Measurements from ENCODE around the gene ISYNA1.

The ISYNA1 gene

DNA sequence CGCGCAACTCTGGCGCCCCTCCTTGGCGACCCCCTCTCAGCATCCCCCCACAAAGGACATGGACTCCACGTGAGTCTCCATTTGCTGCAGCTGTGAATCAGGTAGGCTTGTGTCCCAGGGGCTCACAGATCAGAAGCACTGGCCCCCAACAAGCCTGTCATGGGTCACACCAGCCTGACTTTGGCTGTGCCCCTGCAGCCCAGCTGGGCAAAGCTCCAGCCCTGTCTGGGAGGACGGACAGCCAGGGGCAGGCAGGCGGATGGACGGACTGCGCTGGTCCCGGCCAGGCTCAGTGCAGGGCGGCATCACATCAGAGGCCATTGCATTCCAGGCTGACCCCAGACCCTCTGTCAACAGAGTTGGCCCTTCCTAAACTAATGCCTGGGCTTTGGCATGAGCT lies 28.4 kb upstream of the ISYNA1 start:
- no peak for DNase-seq

DNA sequence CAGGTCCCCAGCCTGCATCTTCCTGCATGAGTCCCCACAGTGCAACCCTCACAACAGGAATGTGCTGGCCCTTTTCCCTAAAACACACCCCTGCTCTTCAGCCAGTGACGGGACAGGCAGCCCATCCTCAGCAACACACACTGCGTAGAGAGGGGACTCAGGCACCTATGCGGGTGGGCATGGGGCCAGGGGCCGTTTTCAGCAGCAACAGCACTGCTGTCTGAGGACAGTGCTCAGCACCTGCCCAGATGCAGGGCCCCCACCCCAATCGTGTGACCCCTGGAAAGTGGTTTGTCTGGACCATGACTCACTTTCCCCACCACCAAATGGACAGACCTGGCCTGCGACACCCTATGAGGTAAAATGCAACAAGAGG lies 28.0 kb upstream of the ISYNA1 start:
- no peak for DNase-seq

DNA sequence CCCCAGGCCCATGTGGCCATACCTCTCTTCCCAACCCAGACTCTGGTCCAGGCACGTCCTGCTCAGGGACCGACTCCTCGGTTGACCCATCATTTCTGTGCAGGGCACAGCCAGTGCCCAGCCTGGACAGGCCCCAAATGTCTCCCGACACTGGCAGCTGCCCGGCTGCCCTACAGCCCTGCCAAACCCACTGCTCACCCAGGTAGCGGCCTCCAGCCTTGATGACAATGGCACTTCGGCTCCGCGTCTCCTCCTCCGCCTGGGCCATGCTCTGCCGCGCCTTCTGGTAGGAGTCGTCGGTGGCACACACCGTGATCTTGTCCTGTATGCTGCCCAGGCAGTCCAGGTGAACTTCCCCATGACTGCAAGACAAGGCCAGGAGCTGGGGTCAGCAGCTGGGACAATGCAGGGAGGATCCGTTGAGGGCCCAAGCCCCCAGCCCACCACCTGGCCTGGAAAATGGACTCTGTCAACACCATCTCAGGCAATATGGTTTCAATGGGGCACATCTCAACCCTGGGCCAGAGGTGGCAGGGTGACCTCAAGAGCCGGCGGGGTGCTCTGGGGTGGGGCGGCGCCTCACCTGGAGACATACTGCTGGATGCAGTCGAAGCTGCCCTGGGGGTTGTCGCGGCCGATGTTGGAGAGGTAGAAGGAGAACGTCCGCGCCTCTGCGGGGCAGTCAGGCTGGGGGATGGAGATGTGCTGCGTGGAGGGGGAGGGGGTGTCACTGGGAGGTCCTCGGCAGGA lies 27.5 kb upstream of the ISYNA1 start:
- no peak for DNase-seq

DNA sequence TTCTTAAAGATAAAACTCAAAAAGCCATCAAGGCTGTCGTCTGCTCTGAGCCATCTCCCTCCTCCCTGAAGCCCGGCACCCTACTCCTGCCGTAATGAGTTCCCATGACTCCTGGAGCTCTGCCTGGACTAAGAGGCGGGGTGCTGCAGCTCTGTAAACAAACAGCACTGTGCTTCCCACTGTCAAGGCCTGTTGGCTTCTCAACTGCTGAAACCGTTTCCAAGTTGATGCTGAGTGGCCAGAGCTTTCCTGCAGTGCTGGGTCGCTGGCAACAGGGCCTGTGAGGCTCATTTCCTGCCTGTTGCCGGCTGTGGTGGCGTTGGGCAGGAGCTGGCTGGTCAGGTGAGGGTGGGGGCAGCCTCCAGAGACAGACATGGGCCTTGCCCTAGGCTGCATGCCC lies 26.7 kb upstream of the ISYNA1 start:
- no peak for DNase-seq

DNA sequence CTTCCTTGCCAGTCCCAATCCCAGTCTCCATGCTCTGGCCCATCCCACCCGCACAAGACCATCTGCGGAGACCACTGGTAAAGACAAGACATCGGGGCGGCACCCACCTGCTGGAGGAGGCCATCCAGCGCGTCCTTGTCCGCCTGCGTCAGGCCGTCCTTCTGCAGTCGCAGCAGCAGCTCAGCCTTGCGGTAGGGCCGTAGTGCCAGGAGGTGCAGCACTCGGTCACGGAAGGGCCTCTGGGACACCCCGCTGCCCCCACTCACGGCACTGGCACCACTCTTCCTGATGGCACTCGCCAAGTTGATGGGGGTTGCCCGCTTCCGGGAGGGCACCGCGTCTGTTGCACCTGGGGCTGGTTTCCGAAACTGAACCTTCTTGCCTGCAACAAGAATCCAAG lies 23.5 kb upstream of the ISYNA1 start:
- DNase-seq = no peak

DNA sequence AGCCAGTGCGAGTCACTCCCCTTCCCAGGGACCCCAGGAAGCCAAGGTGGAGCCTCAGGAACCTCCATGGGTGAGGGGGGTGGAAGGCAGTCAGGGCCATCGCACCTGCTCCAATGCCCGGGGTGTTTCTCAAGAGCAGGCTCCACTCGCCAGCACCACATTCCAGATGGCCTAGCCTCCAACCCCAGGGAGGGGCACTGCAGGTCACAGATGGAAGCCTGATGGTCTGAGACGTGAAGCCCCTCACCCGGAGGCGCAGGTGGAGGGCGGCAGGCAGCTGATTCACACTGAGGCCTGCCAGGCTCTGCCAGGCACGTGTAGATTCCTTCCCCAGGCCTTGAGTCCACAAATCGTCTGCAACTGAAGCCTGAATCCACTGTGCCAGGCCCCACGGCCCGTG lies 23.0 kb upstream of the ISYNA1 start:
- DNase-seq = no peak

DNA sequence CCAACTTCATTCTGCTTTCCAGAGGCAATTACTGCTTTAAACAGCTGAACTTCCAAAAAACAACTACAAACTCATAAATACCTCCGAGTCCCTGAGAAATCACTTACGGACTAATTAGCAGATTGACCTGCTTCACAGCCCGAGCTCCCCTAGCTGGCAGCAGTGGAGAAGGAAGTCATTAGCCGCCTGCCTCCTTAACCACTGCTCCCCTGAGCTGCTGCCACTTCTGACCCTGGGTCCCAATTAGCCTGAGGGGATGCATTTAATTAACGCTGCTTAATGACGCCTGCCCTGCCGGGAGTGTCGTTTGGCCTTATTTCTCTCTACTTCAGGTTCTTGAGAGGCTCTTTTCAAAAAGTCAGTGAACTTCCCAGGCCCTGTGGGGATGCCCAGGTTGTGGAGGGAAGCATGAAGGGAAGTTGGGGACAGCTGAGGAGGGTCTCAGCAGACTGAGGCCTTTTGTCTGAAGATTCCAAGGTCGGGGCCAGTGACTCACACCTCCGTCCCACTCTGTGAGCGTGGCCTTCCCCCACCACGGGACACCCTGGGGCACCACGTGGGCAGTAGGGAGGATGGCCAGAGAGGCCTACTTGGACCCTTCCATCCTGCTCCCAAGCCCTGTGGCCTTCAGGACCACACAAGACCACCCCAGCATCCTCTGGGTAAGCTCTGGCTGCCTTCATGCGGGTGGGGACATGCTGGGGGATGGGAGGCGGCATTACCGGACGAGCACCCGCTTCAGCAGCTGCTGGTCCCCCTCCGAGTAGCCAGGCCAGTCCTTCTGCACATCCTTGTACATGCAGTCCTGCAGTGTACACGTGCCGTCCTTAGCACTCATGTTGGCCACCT lies 19.8 kb upstream of the ISYNA1 start:
- DNase-seq = no peak

DNA sequence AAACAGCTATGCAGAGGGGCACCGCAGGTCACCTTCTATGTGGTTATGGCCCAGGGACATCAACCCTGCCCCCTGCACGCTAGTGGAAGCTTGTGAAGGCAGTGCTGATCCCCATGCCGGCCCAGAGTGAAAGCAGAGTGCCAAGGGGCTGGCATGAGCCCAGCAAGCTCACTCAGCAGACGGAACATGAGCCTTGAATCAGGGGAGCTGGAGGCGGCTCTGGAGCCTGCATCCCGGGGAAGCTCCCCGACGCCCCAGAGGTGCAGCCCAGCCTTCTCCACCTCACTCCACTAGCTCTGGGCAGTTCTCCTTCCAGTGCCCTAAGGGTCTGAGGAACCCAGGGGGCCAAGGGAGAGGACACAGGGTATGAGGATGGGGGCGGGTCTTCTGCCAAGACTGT lies 19.0 kb upstream of the ISYNA1 start:
- no peak for DNase-seq

DNA sequence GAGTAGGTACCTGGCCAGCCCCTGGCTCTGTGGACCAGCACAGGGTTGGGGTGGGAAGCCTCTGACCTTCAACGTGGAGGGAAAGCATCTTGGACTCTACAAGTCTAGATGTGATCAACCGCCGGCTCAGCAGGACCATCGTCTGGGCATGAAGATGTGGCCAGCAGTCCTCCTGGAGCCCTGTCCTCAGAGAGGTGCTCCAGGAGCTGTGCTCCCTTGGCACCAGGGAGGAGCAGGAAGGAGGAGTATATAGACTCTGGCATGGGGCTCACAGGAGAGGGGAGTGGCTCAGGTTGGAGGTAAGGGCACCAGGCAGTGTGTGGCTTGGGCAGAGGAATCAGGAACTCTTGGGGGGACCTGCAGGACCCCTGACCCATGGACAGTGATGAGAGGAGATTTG lies 18.3 kb upstream of the ISYNA1 start:
- DNase-seq = no peak

DNA sequence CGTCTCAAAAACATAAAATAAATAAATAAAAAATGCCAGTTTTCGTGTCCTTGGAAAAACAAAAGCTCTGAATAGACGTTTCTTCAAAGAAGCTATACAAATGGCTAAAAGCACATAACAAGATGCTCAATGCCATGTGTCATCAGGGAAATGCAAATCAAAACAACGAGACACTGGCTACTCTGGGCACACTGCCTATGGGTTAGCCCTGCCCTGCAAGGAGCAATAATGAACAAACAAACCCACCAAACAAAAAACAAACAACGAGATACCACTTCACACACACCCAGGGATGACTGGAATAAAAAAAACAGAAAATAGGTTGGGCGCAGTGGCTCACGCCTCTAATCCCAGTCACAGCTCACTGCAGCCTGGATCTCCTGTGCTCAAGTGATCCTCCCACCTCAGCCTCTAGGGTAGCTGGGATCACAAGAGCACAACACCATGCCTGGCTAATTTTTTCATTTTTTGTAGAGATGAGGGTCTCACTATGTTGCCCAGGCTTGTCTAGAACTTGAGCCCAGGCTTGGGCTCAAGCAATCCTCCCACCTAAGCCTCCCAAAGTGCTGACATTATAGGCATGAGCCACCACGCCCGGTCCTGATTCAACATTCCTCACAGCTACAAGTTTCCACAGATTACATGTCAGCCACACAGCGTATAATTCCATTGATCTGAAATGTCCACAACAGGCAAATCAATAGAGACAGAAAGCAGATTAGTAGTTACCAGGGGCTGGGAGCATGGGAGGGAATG lies 15.5 kb upstream of the ISYNA1 start:
- no peak for DNase-seq

DNA sequence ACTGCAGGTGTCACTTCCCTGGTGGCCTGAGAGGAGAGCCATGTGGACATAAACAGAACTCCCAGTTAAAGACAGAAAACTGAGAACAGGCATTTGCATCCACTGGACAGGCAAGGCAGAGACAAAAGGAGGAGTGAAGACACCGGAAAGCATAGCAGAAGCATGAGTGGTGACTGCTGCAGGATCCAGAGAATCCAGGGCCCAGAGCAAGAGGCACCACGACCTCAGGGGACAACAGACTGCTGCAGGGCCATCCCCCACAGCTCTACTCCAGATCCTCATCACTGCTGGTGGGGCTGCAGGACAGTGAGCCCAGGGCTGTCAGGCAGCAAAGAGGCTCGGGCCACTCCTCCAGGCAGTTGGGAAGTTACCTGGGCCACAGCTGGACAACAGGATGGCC lies 14.5 kb upstream of the ISYNA1 start:
- no peak for DNase-seq

DNA sequence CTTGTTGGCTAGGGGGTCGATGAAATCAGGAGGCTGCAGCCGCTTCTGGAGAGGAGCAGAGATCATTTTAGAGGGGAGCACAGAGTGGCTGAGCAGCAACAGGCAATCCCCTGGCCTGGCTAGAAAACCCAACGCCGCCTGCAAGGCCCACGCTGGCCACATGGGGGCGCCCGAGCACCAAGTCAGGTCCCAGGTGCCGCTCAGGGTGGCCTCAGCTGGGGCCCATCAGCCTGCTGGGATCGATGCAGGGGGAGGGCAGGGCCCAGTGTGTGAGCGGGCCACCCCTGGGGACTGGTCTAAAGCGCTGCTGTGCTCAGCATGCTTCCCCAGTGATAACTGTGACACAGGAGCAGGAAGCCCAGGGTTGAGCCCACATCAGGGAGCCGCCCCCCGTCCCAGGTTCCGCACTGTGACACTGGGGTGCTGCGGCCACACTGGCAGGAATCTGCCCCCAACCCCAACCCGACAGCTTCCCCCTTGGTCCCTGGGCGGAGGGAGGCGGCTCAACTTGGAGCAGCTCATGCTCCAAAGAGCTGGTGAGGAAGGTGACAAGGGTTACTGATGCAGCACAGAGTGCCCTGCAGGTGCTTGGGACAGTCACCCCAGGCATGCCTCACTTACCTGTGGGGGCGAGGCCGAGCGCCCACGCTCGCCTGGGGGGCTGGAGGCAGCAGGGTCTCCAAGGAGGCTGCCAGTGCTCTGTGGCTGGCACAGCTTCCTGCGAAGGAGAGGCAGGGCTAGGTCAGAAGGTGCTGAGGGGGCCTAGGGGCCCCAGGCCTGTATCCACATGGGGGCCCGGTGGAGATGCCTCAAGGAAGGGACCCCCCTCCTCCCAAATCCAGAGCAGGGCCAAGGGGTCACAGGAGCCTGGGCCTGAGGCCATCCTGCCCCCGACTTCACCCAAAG lies 13.3 kb upstream of the ISYNA1 start:
- DNase-seq = peak; percentile 91

DNA sequence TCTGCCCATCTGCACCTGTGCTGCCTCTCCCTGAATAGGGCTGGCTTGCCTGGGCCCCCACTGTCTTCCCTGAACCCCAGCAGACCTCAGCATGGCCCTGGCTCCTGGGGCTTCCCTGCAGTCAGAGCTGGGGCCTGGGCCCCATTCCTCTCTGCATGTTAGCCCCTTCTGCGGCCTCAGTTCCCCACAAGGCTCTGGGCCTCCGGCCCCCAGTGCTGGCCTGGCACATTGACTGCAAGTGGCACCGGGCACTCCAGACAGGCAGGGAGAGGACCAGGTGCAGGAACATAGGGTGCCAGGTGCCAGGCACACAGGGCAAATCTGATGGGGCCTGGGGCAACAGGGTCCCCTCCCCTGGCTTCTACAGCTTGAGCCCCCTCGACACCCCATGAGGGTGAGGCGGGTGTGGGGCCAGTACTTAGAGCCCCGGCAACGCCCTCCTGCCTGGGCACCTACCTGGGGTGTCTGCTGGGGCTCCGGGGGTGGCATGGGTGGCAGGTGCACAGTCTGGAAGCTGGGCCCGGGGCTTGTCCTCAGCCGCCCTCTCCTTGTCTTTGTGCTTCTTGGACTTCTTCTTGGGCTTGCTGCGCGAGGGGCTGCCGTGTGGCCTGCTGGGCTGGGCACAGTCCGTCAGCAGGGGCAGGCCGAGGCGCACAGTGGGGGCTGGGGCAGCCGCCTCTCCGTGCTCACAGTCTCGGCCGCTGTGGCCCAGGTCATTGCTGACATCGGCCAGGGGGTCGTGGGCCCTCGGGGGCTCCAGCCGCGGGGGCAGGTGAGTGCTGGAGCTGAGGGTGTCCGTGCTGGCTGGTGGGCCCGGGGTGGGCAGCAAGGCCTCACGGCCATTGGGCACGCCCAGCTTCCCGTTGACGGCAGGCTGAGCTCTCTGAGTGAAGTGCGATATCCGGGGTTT lies 12.3 kb upstream of the ISYNA1 start:
- no peak for DNase-seq

DNA sequence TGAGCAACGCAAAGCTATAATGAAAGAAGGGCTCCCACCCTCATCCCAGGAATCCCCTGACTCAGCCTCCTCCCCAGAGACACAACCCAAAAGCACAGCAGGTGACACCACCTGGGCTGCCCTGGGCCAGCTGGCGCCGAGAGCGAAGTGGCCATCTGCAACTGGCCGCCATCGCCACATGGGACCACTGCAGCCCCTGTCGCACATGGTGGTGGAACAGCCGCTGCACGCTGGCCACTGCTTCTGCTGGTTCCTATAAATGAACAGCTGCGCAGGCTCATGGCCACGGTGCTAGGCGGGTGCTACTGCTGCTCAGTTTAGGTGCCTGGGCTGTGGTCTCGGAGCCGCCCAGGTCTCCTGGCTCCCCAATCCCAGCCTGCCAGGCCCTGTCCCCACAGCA lies 11.6 kb upstream of the ISYNA1 start:
- no peak for DNase-seq

DNA sequence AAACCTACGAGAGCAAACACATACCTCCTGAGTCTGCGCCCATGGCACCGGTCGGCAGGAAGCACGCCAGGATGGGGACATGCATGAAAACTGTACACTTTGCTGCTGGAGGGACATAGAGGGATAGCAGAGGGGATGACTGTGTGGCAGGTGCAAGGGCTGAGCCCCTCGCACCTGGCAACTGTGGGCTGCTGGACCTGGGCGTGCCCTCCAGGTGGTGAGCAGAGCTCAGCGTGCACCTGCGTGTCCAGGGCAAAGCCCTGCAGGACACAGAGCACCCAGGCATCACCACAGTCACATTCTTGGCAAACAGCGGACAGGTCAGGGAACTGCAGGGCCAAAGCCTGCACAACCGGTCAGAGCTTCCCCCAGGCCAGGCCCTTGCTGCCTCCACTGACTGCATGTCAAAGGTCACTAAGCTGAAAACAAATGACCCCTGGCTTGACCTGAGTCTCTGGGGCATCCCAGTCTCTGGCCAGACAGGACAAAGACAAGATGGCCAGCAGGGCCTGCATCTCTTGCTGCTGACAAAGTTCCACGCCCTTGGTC lies 9.0 kb upstream of the ISYNA1 start:
- DNase-seq = no peak

DNA sequence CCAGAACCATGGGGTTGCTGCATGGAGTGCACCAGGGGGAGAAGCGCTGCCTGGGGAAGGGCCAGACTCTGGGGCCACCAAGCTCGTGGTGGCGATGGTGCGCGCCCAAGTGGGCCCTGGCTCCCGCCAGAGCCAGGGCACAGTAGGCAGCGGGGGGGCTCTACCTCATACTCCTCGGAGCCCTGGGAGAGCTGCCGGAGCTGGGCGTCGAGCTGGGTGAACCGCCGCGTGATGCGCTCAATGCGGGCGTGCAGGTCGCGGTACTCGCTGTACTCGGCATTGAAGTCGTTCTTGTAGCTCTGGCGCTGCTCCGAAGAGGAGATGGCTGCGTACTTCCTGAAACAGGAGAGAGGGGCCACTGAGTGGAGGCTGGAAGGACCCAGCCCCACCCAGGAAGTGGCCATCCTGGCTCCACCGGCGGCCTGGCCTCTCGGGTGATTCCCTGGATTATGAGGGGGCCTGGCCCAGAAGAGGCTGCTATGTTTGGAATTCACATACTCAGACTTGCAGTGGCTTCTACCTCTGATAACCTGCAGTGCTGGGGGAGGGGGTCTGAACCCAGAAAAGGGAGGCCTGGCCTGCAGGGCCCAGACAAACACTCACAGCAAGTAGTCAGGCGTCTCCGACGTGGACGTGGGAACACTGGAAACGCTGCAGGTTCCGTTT lies 8.3 kb upstream of the ISYNA1 start:
- DNase-seq = no peak

DNA sequence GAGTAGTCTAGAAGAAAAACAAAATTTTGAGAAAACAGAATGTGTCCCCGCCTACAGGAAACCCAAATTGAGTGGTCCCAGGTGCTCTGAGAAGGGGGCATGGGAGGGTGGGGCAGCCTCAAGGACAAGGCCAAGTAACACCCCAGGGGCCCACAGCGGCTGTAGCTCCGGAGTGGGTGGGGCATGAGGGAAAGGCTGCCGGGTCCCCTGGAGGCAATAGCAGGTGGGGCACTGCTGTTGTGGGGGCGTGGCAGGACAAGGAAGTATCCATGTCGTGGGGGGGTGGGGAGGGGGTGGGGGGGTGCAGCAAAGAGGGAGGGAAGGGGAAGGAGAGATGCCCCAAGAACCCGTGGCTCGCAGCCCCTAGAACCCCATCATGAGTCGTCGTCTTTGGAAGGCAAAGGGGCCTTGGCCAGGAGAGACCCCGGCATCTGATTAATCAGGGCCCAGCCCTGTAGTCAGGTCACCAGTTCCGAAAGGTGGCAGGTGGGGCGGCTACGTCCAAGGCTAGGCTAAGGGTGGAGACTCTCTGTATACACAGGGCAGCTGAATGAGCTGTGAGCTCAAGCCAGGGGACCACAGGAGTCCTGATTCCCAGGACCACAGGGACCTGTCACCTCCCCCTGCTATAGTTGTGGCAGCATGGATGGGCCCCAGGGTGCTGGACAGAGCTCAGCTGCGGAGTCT lies 7.5 kb upstream of the ISYNA1 start:
- DNase-seq = no peak

DNA sequence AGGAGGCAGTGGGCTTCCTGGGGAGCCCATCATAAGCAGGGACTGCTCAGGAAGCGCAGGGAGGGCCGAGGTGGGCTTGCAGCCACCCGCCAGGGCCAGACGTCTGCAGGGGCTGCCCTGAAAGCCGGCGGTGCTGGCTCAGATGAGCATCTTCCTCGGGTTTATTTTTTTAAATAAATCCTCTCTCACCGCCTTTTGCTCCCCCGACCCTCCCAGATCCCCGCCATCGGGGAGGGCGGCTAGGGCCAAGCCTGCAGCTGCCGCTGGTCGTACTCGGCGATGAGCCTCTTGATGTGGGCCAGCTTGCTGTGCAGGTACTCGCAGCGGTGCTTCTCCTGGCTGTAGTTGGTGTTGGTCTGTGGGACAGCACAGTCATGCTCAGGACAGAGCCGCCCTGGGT lies 6.6 kb upstream of the ISYNA1 start:
- DNase-seq = no peak

DNA sequence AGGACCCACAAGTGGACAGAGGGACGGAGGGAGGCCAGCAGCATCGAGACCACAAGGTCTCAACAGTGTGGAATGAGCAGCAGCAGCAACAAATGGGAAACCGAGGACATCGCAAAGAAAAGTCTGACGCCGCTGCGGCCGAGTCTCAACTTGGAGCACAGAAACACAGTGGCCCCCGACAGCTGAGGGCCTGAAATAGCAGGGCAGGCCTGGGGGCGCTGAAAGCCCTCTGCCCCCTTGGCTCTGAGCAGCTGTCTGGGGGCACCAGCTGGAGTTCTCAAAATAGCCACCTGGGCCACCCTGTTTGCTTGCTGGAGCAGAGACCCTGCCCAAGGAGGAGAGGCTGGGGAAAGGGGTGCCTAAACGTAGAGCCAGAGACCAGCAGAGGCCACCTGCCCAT lies 5.9 kb upstream of the ISYNA1 start:
- DNase-seq = no peak

DNA sequence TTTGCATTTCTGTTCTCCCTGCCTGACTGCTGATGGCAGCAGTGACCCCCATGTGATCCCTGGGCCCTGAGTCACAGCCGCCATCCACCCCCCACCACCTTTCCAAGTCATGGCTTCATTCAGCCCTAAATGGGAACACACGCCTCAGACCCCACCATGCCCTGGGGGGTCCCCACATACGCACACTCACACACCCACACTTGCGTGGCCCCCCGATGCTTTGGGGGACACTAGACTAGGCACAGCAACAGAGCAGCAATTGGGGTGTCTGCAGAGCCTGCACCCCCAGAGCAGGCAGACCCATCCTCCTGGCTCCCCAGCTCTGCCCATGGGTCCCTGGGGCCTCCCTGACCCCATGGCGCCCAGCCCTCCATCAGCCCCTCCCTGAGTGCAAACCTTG lies 5.5 kb upstream of the ISYNA1 start:
- DNase-seq = no peak

Measured in activated gamma-delta T cell treated with Interleukin-2 at 50 U/mL for 16 hours (primary cell).